GM21723 (cell line): Measurements from ENCODE around the gene QRICH2.
"Not testable (repeated sequence)": the region's sequence is repeated elsewhere in the genome, so short reads cannot be mapped to it uniquely, and the experiment has no call there.

Experiments used
- ATAC-seq: cut with Tn5 transposase; IDR thresholded peaks from one replicate; pipeline ENCODE4 v1.9.1; 2021; ENCODE audit warnings: mild to moderate bottlenecking, moderate library complexity; ENCODE audit not compliant: unreplicated experiment

QRICH2 gene

GRCh38 chr17:76268015-76268749 is 39.9 kb downstream of the QRICH2 start:
- no peak for ATAC-seq

DNA sequence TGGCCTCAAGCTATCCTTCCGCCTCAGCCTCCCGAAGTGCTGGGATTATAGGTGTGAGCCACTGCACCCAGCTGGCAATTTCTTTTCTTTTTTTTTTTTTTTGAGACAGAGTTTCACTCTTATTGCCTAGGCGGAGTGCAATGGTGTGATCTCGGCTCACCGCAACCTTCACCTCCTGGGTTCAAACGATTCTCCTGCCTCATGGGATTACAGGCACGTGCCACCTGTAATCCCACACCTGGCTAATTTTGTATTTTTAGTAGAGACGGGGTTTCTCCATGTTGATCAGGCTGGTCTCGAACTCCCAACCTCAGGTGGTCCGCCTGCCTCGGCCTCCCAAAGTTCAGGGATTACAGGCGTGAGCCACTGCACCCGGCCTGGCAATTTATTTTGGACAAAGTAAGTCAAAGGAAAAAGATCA is 40.5 kb downstream of the QRICH2 start:
- not testable (repeated sequence) for ATAC-seq

GRCh38 chr17:76267051-76267576 is 41.0 kb downstream of the QRICH2 start:
- ATAC-seq: no peak

GRCh38 chr17:76266244-76266938 is 41.7 kb downstream of the QRICH2 start:
- ATAC-seq: no peak

GRCh38 chr17:76265624-76266243 is 42.3 kb downstream of the QRICH2 start:
- ATAC-seq: no peak

GRCh38 chr17:76264755-76265623 is 43.1 kb downstream of the QRICH2 start, which contains the start of gene UBALD2:
Gene UBALD2 (plus strand): TSS chr17:76265348. CDS start chr17:76265506, 158 bp downstream.
- peak; percentile 66 for ATAC-seq

DNA sequence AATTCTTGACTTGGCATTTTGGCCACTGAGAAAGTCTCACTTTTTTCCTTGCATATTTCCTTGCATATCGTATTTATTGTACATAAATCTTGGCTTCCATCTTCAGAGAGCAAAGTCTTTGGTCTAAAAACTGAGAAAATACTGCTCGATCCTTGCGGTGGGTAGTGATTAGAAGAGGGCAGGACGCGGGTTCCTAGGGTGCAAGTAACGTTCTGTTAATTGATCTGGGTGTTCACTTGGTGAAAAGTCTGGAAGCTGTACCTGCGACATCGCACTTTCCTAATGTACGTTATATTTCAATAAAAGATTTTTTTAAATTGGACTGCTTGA is 43.7 kb downstream of the QRICH2 start:
- ATAC-seq: no peak

DNA sequence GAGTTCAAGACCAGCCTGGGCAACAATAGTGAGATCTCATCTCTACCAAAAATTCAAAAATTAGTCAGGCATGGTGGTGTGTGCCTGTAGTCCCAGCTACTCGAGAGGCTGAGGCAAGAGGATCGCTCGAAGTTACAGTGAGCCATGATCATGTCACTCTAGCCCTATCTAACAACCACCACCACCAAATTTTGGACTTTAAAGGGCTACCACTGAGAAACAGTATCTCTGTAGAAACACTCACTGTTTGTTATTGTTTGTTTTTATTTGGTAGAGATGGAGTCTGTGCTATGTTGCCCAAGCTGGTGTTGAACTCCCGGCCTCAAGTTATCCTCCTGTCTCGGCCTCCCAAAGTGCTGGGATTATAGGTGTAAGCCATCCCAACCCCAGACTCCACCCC is 44.2 kb downstream of the QRICH2 start:
- ATAC-seq: no peak

- no peak for ATAC-seq
These were observed 45.2 kb downstream of the QRICH2 start for GRCh38 chr17:76262732-76263344.

DNA sequence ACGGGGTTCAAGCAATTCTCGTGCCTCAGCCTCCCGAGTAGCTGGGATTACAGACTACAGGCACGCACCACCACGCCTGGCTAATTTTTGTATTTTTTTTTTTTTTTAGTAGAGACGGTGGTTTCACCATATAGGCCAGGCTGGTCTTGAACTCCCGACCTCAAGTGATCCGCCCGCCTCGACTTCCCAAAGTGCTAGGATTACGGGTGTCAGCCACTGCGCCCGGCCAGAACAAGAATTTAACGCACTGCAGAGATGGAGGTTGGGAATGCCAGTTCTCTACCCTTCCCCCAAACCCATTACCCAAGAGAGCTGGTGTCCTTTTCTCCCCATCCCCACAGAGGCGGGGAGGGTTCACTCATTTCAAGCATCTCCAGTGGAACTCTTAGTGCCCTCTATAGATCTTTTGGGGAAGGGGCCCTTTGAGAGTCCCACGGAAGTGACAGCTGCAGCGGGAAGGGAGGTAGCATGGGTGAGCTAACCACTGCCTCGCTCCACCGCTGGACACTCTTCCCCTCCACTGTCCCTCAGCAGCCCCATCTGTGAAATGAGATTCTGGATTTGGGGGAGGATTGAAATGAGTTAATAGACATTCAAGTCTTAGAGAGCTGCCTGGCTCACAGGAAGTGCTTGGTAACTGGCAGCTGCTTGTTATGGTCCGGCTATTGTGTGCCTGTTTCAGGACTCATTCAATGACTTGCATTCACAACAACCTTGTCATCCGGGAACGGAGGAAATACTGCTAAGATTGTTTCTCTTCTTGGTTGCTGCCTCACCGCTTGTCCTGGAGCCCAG is 46.5 kb downstream of the QRICH2 start:
- no peak for ATAC-seq

DNA sequence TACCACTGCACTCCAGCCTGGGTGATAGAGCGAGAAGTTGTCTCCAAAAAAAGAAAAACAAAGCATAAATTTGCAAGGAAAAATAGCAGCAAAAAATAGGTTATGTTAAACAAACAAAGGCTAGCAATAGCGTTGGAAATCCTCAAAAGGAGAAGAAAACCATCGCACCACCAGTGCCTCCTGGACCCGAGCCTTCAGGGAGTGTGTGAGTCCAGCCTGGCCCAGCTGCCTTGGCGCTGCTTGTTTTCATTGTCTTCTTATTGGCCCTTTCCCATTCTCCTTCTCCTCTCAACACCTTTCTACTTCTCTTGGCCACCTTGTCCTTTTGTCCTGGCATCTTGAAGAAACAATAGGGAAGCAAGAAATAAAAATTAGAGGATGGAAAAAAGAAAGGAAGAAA is 47.4 kb downstream of the QRICH2 start:
- no peak for ATAC-seq

GRCh38 chr17:76260220-76260619 is 47.9 kb downstream of the QRICH2 start:
- no peak for ATAC-seq

DNA sequence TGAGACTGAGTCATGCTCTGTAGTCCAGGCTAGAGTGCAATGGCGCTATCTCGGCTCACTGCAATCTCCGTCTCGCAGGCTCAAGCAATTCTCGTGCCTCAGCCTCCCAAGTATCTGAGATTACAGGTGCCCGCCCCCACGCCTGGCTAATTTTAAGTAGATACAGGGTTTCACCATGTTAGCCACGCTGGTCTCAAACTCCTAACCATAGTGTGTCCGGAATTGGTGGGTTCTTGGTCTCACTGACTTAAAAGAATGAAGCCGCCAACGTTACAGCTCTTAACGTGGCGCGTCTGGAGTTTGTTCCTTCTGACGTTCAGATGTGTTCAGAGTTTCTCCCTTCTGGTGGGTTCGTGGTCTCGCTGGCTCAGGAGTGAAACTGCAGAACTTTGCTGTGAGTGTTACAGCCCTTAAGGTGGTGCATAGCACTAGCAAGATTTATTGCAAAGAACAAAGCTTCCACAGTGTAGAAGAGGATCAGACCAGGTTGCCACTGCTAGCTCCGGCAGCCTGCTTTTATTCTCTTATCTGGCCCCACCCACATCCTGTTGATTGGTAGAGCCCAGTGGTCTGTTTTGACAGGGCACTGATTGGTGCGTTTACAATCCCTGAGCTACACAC is 51.5 kb downstream of the QRICH2 start:
- not testable (repeated sequence) for ATAC-seq

- ATAC-seq: no peak
These were observed 52.2 kb downstream of the QRICH2 start for GRCh38 chr17:76255801-76256429.

DNA sequence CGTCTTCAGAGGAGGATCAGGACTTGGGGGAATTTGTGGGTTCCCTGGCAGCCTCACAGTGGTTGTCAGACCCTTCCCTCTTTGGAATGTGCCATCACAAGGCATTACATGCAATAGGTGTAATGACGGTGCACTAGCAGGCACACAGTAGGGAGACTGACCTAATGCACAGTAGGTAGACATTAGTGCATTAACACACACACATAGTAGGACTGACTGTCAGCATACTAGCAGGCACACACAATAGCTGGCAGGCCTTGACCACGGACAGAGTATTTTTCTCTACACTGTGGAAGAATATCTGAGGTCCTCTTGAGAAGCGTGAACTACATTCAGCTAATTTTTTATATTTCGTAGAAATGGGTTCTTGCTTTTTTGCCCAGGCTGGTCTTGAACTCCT is 53.8 kb downstream of the QRICH2 start:
- no peak for ATAC-seq

DNA sequence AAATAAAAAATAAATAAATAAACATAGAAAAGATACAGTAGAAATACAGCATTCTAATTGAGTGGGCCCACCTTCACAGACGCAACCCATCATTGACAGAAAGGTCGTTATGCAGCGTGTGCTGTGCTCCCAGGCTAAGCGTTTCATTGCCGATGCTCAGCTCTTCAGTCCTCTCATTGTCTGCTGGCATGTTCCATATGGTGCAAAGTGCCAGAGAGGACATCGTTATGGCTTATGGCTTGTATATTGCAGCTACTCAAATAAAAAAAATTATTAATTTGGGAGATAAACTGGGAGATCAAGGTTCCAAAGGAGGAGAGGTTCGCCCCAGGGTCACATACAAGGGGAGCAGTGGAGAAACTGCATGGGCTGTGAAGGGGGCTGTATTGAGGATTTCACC is 54.2 kb downstream of the QRICH2 start:
- ATAC-seq: no peak

DNA sequence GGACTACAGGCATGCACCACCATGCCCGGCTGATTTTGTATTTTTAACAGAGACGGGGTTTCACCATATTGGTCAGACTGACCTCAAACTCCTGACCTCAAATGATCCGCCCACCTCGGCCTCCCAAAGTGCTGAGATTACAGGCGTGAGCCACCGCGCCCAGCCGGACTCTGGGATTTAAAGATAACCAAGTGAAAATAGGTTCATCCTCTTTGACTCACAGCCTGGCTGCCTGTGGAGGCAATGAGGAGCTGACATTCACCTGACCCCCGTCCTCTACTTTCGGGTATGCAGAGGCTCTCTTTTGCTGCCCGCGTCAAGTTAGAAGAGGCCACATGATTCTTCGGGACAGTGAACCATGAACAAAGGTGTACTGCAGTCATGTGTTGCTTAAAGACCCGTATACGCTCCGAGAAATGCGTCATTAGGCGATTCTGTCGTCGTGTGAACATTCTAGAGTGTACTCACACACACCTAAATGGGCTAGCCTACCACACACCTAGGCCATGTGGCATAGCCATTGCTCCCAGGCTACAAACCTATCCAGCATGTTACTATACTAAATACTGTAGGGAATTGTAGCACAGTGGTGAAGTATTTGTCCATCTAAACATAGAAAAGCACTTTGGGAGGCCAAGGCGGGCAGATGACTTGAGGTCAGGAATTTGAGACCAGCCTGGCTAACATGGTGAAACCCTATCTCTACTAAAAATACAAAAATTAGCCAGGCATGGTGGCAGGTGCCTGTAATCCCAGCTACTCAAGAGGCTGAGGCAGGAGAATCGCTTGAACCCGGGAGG is 54.9 kb downstream of the QRICH2 start:
- not testable (repeated sequence) for ATAC-seq
